Erythroblast (primary cell): Measurements from ENCODE around the gene ISM1.

Experiments used
- GATA1 ChIP-seq: IDR thresholded peaks from 2 replicates; pipeline ENCODE4 v1.6.1; 2011; ENCODE audit warnings: low read depth, mild to moderate bottlenecking, control low read depth, low read length, moderate library complexity
- POLR2A ChIP-seq: IDR thresholded peaks from 2 replicates; pipeline ENCODE4 v1.6.1; 2011; ENCODE audit warnings: mild to moderate bottlenecking, low read length

DNA sequence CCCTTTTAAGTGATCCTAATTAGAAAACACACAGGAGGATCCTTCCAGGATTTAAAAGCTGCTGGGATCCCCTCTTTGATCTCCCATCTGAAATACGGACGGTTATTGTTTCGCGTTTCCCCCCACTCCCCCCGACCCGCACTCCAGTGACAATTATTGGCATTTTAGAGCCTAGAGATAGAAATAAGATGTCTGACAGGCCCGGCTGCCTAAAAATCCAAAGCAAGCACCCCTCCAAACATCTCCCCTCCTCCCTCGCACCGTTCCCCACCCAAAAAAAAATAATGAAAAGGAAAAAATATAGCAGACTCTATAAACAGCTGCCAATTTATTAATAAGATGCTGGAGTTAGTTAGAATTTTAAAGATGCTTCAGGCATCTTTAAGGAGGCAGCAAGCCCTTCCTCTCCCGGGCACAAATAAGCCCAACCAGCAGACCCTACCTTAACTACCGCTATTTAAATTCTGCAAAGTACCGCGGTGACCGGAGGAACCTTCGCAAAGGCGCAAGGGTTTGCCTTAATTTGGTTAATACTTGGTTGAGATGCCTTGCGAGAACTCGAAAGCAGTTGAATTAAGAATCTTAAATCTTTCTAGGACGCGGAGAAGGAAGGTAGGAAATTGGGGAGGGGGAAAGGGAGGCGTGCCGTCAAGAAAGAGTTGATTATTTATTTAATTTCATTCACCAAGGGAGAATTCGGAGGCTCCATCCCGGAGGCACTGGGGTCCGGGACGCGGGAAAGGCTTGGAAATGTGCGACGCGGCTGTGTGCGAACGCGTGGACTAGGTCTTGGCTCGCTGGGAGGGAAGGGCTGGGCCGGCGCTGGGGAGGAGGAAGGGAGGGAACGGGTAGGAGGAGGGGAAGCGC is 1.5 kb upstream of the ISM1 start:
- TF ChIP-seq POLR2A (no peak), GATA1 (no peak)
